Hematopoietic multipotent progenitor cell (in vitro differentiated cells): ENCODE data around the gene LRP1-AS. TPM values are rescaled to one million over a fixed set of nuclear protein-coding genes. Genes with fewer than 3 reads are reported as not detected.

Experiments used
- DNase-seq, 3 donors: peaks; one replicate each; pipeline ENCODE4 v3.0.0-alpha.2; 2011 to 2015; ENCODE audit warnings: low read depth in 2 of 3, low spot score in 2 of 3
- small RNA-seq: library from RNA; depleted of rRNA; stranded (forward); fragments of <200 nt; gene quantifications from one replicate; pipeline ENCODE3, GENCODE V24; 2012
- total RNA-seq: library from RNA; depleted of rRNA; stranded (reverse); fragments of >200 nt; gene quantifications from one replicate; pipeline ENCODE4 v1.2.3, GENCODE V29; 2012

LRP1-AS gene
- total RNA-seq, 1 donor = not detected

DNA sequence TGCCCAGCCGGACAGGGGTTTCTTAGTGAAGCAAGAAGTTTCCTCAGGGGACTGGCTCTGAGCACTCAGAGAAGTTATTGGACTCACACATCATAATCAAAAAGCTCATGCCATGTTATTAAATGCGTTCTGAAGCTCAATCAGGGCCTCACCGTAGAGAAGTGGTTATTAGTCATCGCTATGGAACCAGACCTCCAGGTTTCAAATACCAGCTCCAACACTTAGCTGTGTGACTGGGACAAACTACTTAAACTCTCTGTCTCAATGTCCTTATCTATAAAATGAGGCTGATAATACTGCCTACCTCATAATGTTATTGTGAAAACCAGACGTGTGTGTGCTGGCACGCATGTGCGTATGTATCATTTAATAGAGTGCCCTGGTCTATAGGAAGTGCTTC lies 43.6 kb downstream of the LRP1-AS start:
- no peak for DNase-seq

- no peak for DNase-seq
Measured at GRCh38 chr12:57101892-57102695, 45.3 kb downstream of the LRP1-AS start.

DNA sequence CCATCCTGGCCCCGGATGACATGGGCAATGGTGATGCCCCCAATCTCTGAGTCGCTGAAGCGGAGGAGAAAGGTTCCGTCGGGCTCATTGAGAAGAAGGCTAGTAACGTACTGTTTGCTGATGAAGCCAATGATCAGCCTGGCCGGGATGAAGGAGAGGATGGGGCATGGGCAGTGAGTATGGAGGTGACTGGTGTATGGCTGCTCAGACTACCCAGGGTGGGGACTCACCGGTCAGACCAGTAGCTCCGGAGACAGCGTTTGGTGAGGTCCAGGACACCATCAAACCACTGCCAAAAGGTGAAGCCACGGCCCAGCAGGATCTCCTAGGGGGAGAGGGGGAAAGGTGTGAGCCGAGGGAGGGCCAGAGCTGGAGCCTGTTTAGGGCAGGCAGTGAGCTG lies 47.7 kb downstream of the LRP1-AS start:
- no peak for DNase-seq

GRCh38 chr12:57099047-57099714 lies 48.2 kb downstream of the LRP1-AS start:
- DNase-seq = no peak

DNA sequence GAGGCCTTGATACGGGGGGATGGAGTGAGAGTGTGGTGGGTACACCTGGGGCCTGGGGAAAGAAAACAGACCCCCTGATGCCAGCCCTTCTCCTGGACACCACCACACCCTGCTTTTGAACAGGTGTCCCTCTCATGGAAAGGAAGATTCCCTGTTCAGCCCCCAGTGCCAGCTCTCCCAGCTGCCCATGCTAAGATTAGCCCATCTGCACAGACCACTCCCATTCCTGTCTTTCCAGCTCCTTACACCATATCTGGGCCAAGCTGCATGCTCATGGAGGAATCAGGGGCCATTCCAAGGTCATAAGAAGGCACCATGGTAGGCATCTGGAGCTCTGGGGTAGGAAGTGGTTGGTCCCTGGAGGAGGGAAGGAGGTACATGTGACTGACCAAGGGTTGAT lies 48.9 kb downstream of the LRP1-AS start:
- no peak for DNase-seq

- no peak for DNase-seq
Measured at GRCh38 chr12:57097554-57097835, 49.9 kb downstream of the LRP1-AS start.

- DNase-seq = no peak
Measured at GRCh38 chr12:57096748-57097553, 50.5 kb downstream of the LRP1-AS start.

- DNase-seq = no peak
Measured at GRCh38 chr12:57096099-57096572, 51.3 kb downstream of the LRP1-AS start.

GRCh38 chr12:57095440-57095839 lies 52.0 kb downstream of the LRP1-AS start:
- DNase-seq = no peak

Small RNA genes within 50 kb of the gene (small RNA-seq; reads per million reads assigned to genes)
- not detected for gene MIR1228

Other genes with a start within 250 kb of the LRP1-AS start
- not detected for gene SDR9C7, start 213.2 kb downstream of the LRP1-AS start, total RNA-seq
- gene RDH16, start 190.0 kb downstream of the LRP1-AS start, total RNA-seq = under 0.01 TPM
- gene ZBTB39, start 141.1 kb downstream of the LRP1-AS start, total RNA-seq = 9.4 TPM
- not detected for gene TAC3, start 131.1 kb downstream of the LRP1-AS start, total RNA-seq
- gene MYO1A, start 97.5 kb downstream of the LRP1-AS start, total RNA-seq = under 0.01 TPM
- gene NEMP1, start 68.8 kb downstream of the LRP1-AS start, total RNA-seq = 8.6 TPM
- 21.0 TPM for gene NAB2, start 58.5 kb downstream of the LRP1-AS start, total RNA-seq
- gene STAT6, start 36.3 kb downstream of the LRP1-AS start, total RNA-seq = 115 TPM
- gene LRP1, start 19.1 kb downstream of the LRP1-AS start, total RNA-seq = 6.2 TPM
- not detected for gene NXPH4, start 69.2 kb upstream of the LRP1-AS start, total RNA-seq
- gene SHMT2, start 82.1 kb upstream of the LRP1-AS start, total RNA-seq = 334 TPM
- 1.1 TPM for gene STAC3, start 103.6 kb upstream of the LRP1-AS start, total RNA-seq